B cell (primary cell): ENCODE measurements around the gene POFUT2. TPM values are rescaled to one million over a fixed set of nuclear protein-coding genes. Genes with fewer than 3 reads are reported as not detected.

Experiments used
- ATAC-seq: fragments of 200-7000 bp; cut with Tn5 transposase; one replicate; pipeline ENCODE4 v1.10.0; 2021; ENCODE audit warnings: low read depth, mild to moderate bottlenecking, moderate number of reproducible peaks, moderate library complexity
- CTCF ChIA-PET: fragments of 350-600 bp; sonication (Branson Sonifier 250); formaldehyde crosslinking; loops from one replicate; lab custom pipeline; 2021; ENCODE audit warnings: antibody characterized with exemption, inconsistent platforms; lab: Charles Lee
- POLR2A ChIA-PET: fragments of 350-600 bp; sonication (Branson Sonifier 250); formaldehyde crosslinking; loops from one replicate; lab custom pipeline; 2021; ENCODE audit warnings: antibody characterized with exemption; lab: Charles Lee
- DNase-seq: peaks from one replicate; pipeline ENCODE4 v3.0.0; 2013
- H2AFZ ChIP-seq: 2 replicates; pipeline ENCODE4 v1.6.1; 2012; ENCODE audit warnings: mild to moderate bottlenecking, low read depth, low read length; ENCODE audit not compliant: insufficient read depth, poor library complexity, severe bottlenecking
- H3K27ac ChIP-seq, 2 donors: 1 replicate in 1 of 2; 2 replicates in 1 of 2; pipeline ENCODE4 v1.5.1; 2012 to 2013; ENCODE audit warnings: low read length in 2 of 2, mild to moderate bottlenecking in 2 of 2, moderate library complexity in 1 of 2
- H3K27me3 ChIP-seq, 4 experiments: fragments of 200-600 bp in 1 of 4; sonication (generic) in 1 of 4; replicated peaks in 1 of 4; 1 replicate in 2 of 4; 2 replicates in 2 of 4; pipeline versions ENCODE4 v1.6.1 to v1.7.0; 2013 to 2016; ENCODE audit warnings: low read length in 3 of 4, mild to moderate bottlenecking in 2 of 4, mixed read lengths in 1 of 4, moderate library complexity in 1 of 4; ENCODE audit not compliant: insufficient read depth in 4 of 4, control insufficient read depth in 3 of 4; ENCODE audit errors: control extremely low read depth in 1 of 4
- H3K36me3 ChIP-seq, 2 experiments: replicated peaks in 1 of 2; 1 replicate in 1 of 2; 2 replicates in 1 of 2; pipeline versions ENCODE4 v1.6.1 to v1.7.1; 2013; ENCODE audit warnings: low read length in 1 of 2; ENCODE audit not compliant: insufficient read depth in 2 of 2, control insufficient read depth in 1 of 2; ENCODE audit errors: control extremely low read depth in 1 of 2, extremely low read depth in 1 of 2
- H3K4me1 ChIP-seq, 2 donors: fragments of 200-600 bp in 1 of 2; sonication (generic) in 1 of 2; 1 replicate in 1 of 2; 2 replicates in 1 of 2; pipeline versions ENCODE4 v1.5.1 to v1.6.1; 2013 to 2017; ENCODE audit warnings: low read length in 2 of 2; ENCODE audit not compliant: control insufficient read depth in 2 of 2, insufficient read depth in 2 of 2
- H3K4me2 ChIP-seq: replicated peaks from 2 replicates; pipeline ENCODE3; 2012; ENCODE audit warnings: mild to moderate bottlenecking, low read depth, low read length; ENCODE audit not compliant: poor library complexity, severe bottlenecking
- H3K4me3 ChIP-seq, 5 experiments: fragments of 200-600 bp in 1 of 5; sonication (generic) in 1 of 5; 1 replicate in 3 of 5; 2 replicates in 2 of 5; pipeline versions ENCODE4 v1.5.1 to v1.7.0; 2011 to 2016; ENCODE audit warnings: low read length in 4 of 5, mild to moderate bottlenecking in 4 of 5, low read depth in 2 of 5, control low read depth in 1 of 5, moderate library complexity in 1 of 5; ENCODE audit not compliant: insufficient read depth in 1 of 5; ENCODE audit errors: control extremely low read depth in 1 of 5, extremely low read depth in 1 of 5
- H3K79me2 ChIP-seq: fragments of 200-600 bp; sonication (generic); one replicate; pipeline ENCODE4 v1.6.0; 2016; ENCODE audit warnings: low read length; ENCODE audit not compliant: control insufficient read depth, insufficient read depth
- H3K9ac ChIP-seq: fragments of 200-600 bp; sonication (generic); 2 replicates; pipeline ENCODE4 v1.6.1; 2017; ENCODE audit warnings: mild to moderate bottlenecking, low read length, moderate library complexity
- H3K9me3 ChIP-seq, 3 donors: one replicate each; pipeline versions ENCODE4 v1.6.1 to v1.7.1; 2013; ENCODE audit warnings: low read length in 2 of 3; ENCODE audit not compliant: control insufficient read depth in 2 of 3, insufficient read depth in 1 of 3; ENCODE audit errors: control extremely low read depth in 1 of 3
- H4K20me1 ChIP-seq: 2 replicates; pipeline ENCODE4 v1.6.0; 2012; ENCODE audit warnings: mild to moderate bottlenecking, low read length; ENCODE audit not compliant: insufficient read depth, control insufficient read depth, poor library complexity, severe bottlenecking
- H3K27ac Mint-ChIP-seq: one replicate; pipeline ENCODE4 v1.8.0; 2021; ENCODE audit warnings: mixed read lengths
- H3K27me3 Mint-ChIP-seq: one replicate; pipeline ENCODE4 v1.8.0; 2021; ENCODE audit warnings: mixed read lengths
- H3K4me1 Mint-ChIP-seq: one replicate; pipeline ENCODE4 v1.8.0; 2021; ENCODE audit warnings: mixed read lengths
- H3K4me3 Mint-ChIP-seq: one replicate; pipeline ENCODE4 v1.8.0; 2021; ENCODE audit warnings: mixed read lengths
- H3K9me3 Mint-ChIP-seq: one replicate; pipeline ENCODE4 v1.8.0; 2022; ENCODE audit warnings: mixed read lengths; ENCODE audit not compliant: insufficient read depth
- CTCF ChIP-seq: fragments of 200-600 bp; IDR thresholded peaks from one replicate; pipeline ENCODE4 v1.8.0; 2022; ENCODE audit warnings: antibody characterized with exemption, mild to moderate bottlenecking
- EZH2 ChIP-seq: IDR thresholded peaks from 2 replicates; pipeline ENCODE4 v1.6.1; 2012; ENCODE audit warnings: borderline replicate concordance, low read depth, mild to moderate bottlenecking, moderate library complexity, low read length; ENCODE audit not compliant: insufficient read depth, poor library complexity, severe bottlenecking
- WGBS: methylation state at CpG from one replicate; pipeline ENCODE4 v1.1.5; 2013; ENCODE audit warnings: missing lambda C conversion rate; ENCODE audit not compliant: insufficient coverage; 5-methylcytosine and 5-hydroxymethylcytosine counted together
- intact Hi-C: fragments of 100-400 bp; cut with micrococcal nuclease; formaldehyde crosslinking; loops from one replicate; pipeline ENCODE4 v1.10.0; 2022
- polyA plus RNA-seq: library from polyadenylated mRNA; depleted of rRNA; stranded (reverse); fragments of >200 nt; gene quantifications from 2 replicates; pipeline ENCODE4 v1.2.3, GENCODE V29; 2012
- total RNA-seq, 2 donors: library from RNA; stranded (reverse); fragments of 120-200 nt in 1 of 2; gene quantifications; 1 replicate in 1 of 2; 2 replicates in 1 of 2; pipeline versions ENCODE4 v1.2.3 to v1.2.4, GENCODE V29; 2013 to 2022

POFUT2 gene
- total and polyA plus RNA-seq, 2 donors (not counting 1 experiment from before 2014, with no cell fraction given) = 38.3 to 41.8 TPM

GRCh38 chr21:45310459-45310858 lies 22.8 kb upstream of the POFUT2 start:
- H3K27ac Mint-ChIP-seq = no peak overlapping the region
- H3K4me1 Mint-ChIP-seq = no peaks in the 10 kb centered on the region
- CTCF ChIA-PET = no interaction called here
- DNase-seq = no peak
- Histone ChIP-seq H3K27me3 (peaks cover 0 to 3% (median 0%) of the 10 kb centered on the region in 4 experiments), H2AFZ (no peak overlapping the region), H3K4me1 (no peaks in the 10 kb centered on the region), H3K4me2 (no peak overlapping the region), H3K27ac (no peak overlapping the region), H3K9ac (no peak overlapping the region), H3K9me3 (peaks cover 0 to 4% (median 0%) of the 10 kb centered on the region in 3 donors), H3K36me3 (no peaks in the 10 kb centered on the region), H3K79me2 (no peaks in the 10 kb centered on the region), H3K4me3 (no peak overlapping the region), H4K20me1 (no peaks in the 10 kb centered on the region)
- peaks cover 39% of the 10 kb centered on the region for H3K27me3 Mint-ChIP-seq
- H3K9me3 Mint-ChIP-seq = no peaks in the 10 kb centered on the region
- no peak for ATAC-seq
- no peak overlapping the region for H3K4me3 Mint-ChIP-seq
- POLR2A ChIA-PET = no interaction called here
- TF ChIP-seq EZH2 = no peak
- TF ChIP-seq CTCF = no peak
- intact Hi-C loops = no loop called here
- WGBS = 97% methylated on average over 10 of the region's 10 CpGs

- no peak overlapping the region for H3K4me3 ChIP-seq
- H3K4me3 Mint-ChIP-seq = no peak overlapping the region
- H3K27me3 Mint-ChIP-seq = peaks cover 39% of the 10 kb centered on the region
- intact Hi-C loops = no loop called here
- H3K4me1 Mint-ChIP-seq = no peaks in the 10 kb centered on the region
- H3K79me2 ChIP-seq = no peaks in the 10 kb centered on the region
- TF ChIP-seq EZH2 = no peak
- no peak for TF ChIP-seq CTCF
- H3K9ac ChIP-seq = no peak overlapping the region
- CTCF ChIA-PET = no interaction called here
- ATAC-seq = no peak
- no peak overlapping the region for H2AFZ ChIP-seq
- no peak overlapping the region for H3K4me2 ChIP-seq
- H3K4me1 ChIP-seq = no peaks in the 10 kb centered on the region
- H3K27ac Mint-ChIP-seq = no peak overlapping the region
- no peaks in the 10 kb centered on the region for H3K9me3 Mint-ChIP-seq
- no peaks in the 10 kb centered on the region for H4K20me1 ChIP-seq
- H3K27me3 ChIP-seq = peaks cover 0 to 3% (median 0%) of the 10 kb centered on the region in 4 experiments
- POLR2A ChIA-PET = no interaction called here
- DNase-seq = no peak
- WGBS = 76% methylated on average over 3 of the region's 3 CpGs
- H3K27ac ChIP-seq = no peak overlapping the region
- H3K9me3 ChIP-seq = peaks cover 0 to 4% (median 0%) of the 10 kb centered on the region in 3 donors
- no peaks in the 10 kb centered on the region for H3K36me3 ChIP-seq
Measured at GRCh38 chr21:45309987-45310381, 22.3 kb upstream of the POFUT2 start.
